ENCODE results near the gene GRK5. TPM values are rescaled to one million over a fixed set of nuclear protein-coding genes. Genes with fewer than 3 reads are reported as not detected.

Gene GRK5
- total RNA-seq, 1 experiment from 2014 or later, result 29.0 TPM

GRCh38 chr10:119308551-119309422 lies 101.4 kb downstream of the GRK5 start:
- no TSS peak for BruUV-seq (replicated peaks)
- in situ Hi-C loops (cut with HindIII; ENCODE audit: low pct_unique_long_range_greater_than_20kb, low sequenced_read_pairs), result no loop called here
- H3K27ac ChIP-seq (ENCODE audit: low read length), result peak overlapping the region; percentile 74
- ATAC-seq (no peak), DNase-seq (ENCODE audit: low read depth, low spot score) (no peak)
- POLR2A ChIA-PET, result no interaction called here
- CTCF ChIA-PET, result no interaction called here
- no peaks in the 10 kb centered on the region for H3K36me3 ChIP-seq (ENCODE audit: control insufficient read depth, insufficient read depth, low read length)
- peaks cover 62% of the 10 kb centered on the region for H3K4me1 ChIP-seq (ENCODE audit: control insufficient read depth, insufficient read depth, low read length)
- TF ChIP-seq TCF7L2 (IDR thresholded peaks at IDR 0.05; ENCODE audit: low read depth, low read length), result no peak
- no peak for TF ChIP-seq REST (IDR thresholded peaks at IDR 0.05; ENCODE audit: insufficient read depth in 1 of 2, low read depth in 2 of 2, low read length in 1 of 2)
- no peak for TF ChIP-seq SIN3A (IDR thresholded peaks at IDR 0.05; ENCODE audit: borderline replicate concordance, insufficient read depth, low read depth, low read length)
- no peak for TF ChIP-seq POLR2AphosphoS5 (IDR thresholded peaks at IDR 0.05; ENCODE audit: low read depth, low read length)
- TF ChIP-seq CTCF (IDR thresholded peaks at IDR 0.05), result no peak
- H3K27me3 ChIP-seq (ENCODE audit: control insufficient read depth, insufficient read depth, low read length), result no peaks in the 10 kb centered on the region
- H3K4me3 ChIP-seq (ENCODE audit: low read depth in 2 of 2, low read length in 2 of 2), result no peak overlapping the region
- no peaks in the 10 kb centered on the region for H3K9me3 ChIP-seq (ENCODE audit: control insufficient read depth, insufficient read depth, low read depth, low read length)
- intact Hi-C loops (cut with micrococcal nuclease; ENCODE audit: unreplicated experiment), result loop anchor here (10.0 kb wide), 1 partner anchor 106 kb away; no protein-coding TSS in a partner anchor

DNA sequence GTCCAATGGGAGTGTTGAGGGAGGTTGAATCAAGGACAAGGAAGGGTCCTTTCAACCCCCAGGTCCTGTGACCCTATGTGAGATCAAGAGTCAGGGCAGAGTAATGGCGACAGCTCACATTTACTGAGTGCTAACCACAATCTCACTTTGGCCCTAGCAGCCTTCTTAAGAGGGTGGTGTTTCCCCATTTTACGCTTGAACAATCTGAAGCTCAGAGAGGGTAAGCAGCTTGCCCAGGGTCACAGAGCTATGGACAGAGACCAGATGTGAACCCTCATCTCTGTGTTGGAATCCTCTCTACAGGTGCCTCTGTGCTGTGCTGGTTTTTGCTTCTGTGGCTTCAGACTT lies 102.0 kb downstream of the GRK5 start:
- H3K27ac ChIP-seq (ENCODE audit: low read length), result peak overlapping the region; percentile 58
- intact Hi-C loops (cut with micrococcal nuclease; ENCODE audit: unreplicated experiment) (loop anchor here (10.0 kb wide), 1 partner anchor 105 kb away; no protein-coding TSS in a partner anchor), in situ Hi-C loops (cut with HindIII; ENCODE audit: low pct_unique_long_range_greater_than_20kb, low sequenced_read_pairs) (no loop called here)
- no peaks in the 10 kb centered on the region for H3K27me3 ChIP-seq (ENCODE audit: control insufficient read depth, insufficient read depth, low read length)
- BruUV-seq (replicated peaks), result no TSS peak
- H3K4me1 ChIP-seq (ENCODE audit: control insufficient read depth, insufficient read depth, low read length), result peaks cover 61% of the 10 kb centered on the region
- POLR2A ChIA-PET, result no interaction called here
- ATAC-seq (no peak), DNase-seq (ENCODE audit: low read depth, low spot score) (no peak)
- TF ChIP-seq SIN3A (IDR thresholded peaks at IDR 0.05; ENCODE audit: borderline replicate concordance, insufficient read depth, low read depth, low read length), result no peak
- no peak for TF ChIP-seq POLR2AphosphoS5 (IDR thresholded peaks at IDR 0.05; ENCODE audit: low read depth, low read length)
- no peak for TF ChIP-seq REST (IDR thresholded peaks at IDR 0.05; ENCODE audit: insufficient read depth in 1 of 2, low read depth in 2 of 2, low read length in 1 of 2)
- TF ChIP-seq CTCF (IDR thresholded peaks at IDR 0.05), result no peak
- TF ChIP-seq TCF7L2 (IDR thresholded peaks at IDR 0.05; ENCODE audit: low read depth, low read length), result no peak
- CTCF ChIA-PET, result no interaction called here
- no peak overlapping the region for H3K4me3 ChIP-seq (ENCODE audit: low read depth in 2 of 2, low read length in 2 of 2)
- no peaks in the 10 kb centered on the region for H3K9me3 ChIP-seq (ENCODE audit: control insufficient read depth, insufficient read depth, low read depth, low read length)
- H3K36me3 ChIP-seq (ENCODE audit: control insufficient read depth, insufficient read depth, low read length), result no peaks in the 10 kb centered on the region

Measured in Panc1 (cell line).